ENCODE results near the gene SLC6A9. TPM values are rescaled to one million over a fixed set of nuclear protein-coding genes. Genes with fewer than 3 reads are reported as not detected.

SLC6A9 gene
- total RNA-seq = 2.1 and 3.2 TPM in 2 replicates

DNA sequence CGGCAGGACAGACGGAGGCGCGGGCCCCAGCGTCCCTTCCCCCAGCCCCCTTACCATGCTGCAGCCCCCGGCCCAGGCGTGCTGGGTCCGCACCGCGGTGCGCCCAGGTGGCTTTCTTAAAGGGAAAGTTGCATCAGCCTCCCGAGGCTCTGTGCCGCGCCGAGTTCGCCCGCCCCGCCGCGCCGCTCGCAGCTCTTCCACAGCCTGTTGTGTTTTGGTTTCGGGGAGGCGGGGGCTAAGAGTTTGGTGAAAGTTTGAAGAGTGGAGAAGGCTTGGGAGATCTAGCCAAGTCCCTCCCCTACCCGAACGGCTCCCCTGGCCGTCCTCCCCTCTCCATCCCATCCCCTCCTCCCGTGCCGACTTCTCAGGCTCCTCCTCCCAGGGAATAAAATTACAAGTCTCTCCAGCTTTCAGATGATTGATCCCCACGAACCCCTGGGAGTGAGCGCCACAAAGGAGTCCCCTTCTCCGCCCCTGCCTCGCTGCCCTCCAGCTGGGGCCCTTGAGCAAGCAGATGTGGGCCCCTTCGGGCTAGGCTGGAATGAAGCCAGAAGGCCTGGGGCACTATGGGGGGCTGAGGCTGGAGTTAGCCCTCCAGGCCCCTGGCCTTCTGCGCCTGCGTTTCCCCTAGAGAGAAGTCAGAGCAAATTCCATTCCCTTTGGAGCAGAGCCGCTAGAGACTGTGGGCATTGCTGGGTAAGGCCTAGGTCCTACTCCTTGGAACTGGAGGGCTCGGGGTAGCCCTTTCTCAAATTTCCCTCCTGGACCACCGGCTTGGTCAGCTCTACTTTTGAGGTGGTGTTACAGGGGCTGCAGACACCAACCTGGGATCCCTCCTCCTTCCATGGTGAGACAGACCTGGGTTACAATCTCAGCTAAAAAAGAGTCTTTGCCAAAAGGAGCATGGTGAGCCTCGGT, at the start of gene SLC6A9:
Gene SLC6A9, minus strand, starts transcription at position 211 of the 918 bp plus-strand sequence. CDS start 7,185 bp downstream, outside the sequence.
- H3K4me3 Mint-ChIP-seq (ENCODE audit: low read depth) = peak within 1 kb of the TSS; percentile 84
- no peaks in the 10 kb centered on the region for H3K27me3 Mint-ChIP-seq (ENCODE audit: low read depth)
- peak; percentile 26 for DNase-seq (ENCODE audit: low spot score)
- intact Hi-C loops (cut with micrococcal nuclease) = loop anchor here (2.0 to 10.0 kb wide), 4 partner anchors 39 to 269 kb away; partner anchors contain the start of genes ATP6V0B, CCDC24 and IPO13
- peaks cover 31% of the 10 kb centered on the region for H3K4me1 Mint-ChIP-seq (ENCODE audit: low read depth)
- H3K9me3 Mint-ChIP-seq = no peaks in the 10 kb centered on the region
- H3K27ac Mint-ChIP-seq = peak within 1 kb of the TSS; percentile 73
- no peaks in the 10 kb centered on the region for H3K36me3 Mint-ChIP-seq (ENCODE audit: low read depth)

DNA sequence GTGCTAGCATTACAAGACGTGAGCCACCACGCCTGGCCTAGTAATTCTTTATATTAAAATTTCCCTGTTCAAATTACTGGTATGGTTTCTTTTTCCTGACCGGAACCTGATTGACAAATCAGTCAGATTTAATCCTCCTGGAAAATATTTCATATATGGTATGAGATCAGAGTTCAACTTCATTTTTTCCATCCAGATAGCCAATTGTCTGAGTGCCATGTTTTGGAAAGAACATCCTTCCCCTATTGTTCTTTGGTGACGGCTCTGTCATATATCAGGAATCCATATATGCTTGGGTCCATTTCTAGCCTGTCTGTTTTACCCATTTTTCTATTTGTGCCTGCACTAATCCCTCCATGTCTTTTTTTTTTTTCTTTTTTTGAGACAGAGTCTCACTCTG, 48.3 kb upstream of the SLC6A9 start:
- Mint-ChIP-seq H3K4me3 (ENCODE audit: low read depth) (no peak overlapping the region), H3K9me3 (no peaks in the 10 kb centered on the region), H3K27ac (no peak overlapping the region), H3K27me3 (ENCODE audit: low read depth) (peaks cover 25% of the 10 kb centered on the region), H3K36me3 (ENCODE audit: low read depth) (no peaks in the 10 kb centered on the region), H3K4me1 (ENCODE audit: low read depth) (no peaks in the 10 kb centered on the region)
- DNase-seq (ENCODE audit: low spot score) = no peak
- intact Hi-C loops (cut with micrococcal nuclease) = no loop called here

DNA sequence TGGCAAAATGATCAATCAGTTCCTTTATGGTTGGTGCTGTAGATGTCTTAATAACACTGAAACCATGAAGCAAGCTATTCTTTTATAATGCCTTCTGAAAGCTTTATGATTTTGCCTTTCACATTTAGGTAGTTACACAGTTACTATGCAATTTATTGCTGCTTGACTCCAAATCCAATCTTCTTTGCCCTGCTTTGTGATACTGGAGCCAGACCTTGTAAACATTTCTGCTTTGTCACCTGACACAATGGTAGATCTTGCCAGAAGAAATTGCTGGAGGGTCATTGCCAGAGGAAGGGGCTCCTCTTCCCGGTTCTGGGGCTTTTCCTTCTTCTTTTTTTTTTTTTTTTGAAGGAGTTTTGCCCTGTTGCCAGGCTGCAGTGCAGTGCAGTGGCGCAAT, 46.8 kb upstream of the SLC6A9 start:
- Mint-ChIP-seq H3K27ac (no peak overlapping the region), H3K9me3 (no peaks in the 10 kb centered on the region), H3K36me3 (ENCODE audit: low read depth) (no peaks in the 10 kb centered on the region), H3K27me3 (ENCODE audit: low read depth) (peaks cover 29% of the 10 kb centered on the region), H3K4me3 (ENCODE audit: low read depth) (no peak overlapping the region), H3K4me1 (ENCODE audit: low read depth) (no peaks in the 10 kb centered on the region)
- intact Hi-C loops (cut with micrococcal nuclease) = no loop called here
- no peak for DNase-seq (ENCODE audit: low spot score)

DNA sequence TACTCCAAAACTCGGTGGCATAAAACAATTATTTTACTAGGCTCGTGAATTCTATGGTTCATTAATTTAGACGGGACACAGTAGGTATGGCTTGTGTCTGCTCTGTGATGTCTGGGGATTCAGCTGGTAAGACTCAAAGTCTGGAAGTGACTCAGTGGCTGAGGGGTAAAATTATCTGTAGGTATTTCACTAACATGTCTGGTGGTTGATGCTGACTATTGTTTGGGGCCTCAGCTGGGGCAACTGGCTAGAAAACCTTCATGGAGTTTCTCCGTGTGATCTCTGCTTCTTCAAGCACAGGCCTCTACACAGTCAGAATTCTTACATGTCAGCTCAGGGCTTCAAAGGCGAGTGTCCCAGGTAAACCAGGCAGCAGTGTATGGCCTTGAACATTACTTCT, 46.2 kb upstream of the SLC6A9 start:
- no peaks in the 10 kb centered on the region for H3K36me3 Mint-ChIP-seq (ENCODE audit: low read depth)
- no peak overlapping the region for H3K27ac Mint-ChIP-seq
- H3K27me3 Mint-ChIP-seq (ENCODE audit: low read depth) = peaks cover 30% of the 10 kb centered on the region
- no peak overlapping the region for H3K4me3 Mint-ChIP-seq (ENCODE audit: low read depth)
- no peaks in the 10 kb centered on the region for H3K9me3 Mint-ChIP-seq
- DNase-seq (ENCODE audit: low spot score) = no peak
- intact Hi-C loops (cut with micrococcal nuclease) = no loop called here
- H3K4me1 Mint-ChIP-seq (ENCODE audit: low read depth) = no peaks in the 10 kb centered on the region

DNA sequence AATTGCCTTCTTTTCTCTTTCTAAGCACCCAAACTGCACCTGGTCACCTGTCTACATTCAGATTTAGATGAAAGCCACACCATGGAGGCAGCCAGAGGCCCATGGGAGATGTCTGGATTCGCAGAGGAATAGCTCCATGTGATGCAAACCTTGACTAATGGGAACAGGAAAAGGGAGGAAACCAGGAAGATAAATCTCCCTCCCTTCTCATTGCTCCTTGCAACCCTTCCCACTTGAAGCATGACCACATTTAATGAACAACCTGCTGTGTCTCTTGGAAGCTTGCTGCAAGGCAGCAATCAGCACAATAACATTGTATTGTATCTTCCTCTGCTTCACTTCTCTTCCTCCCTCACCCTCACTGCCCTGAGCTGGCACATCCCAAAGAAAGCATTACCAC, 44.8 kb upstream of the SLC6A9 start:
- intact Hi-C loops (cut with micrococcal nuclease) = no loop called here
- peaks cover 29% of the 10 kb centered on the region for H3K27me3 Mint-ChIP-seq (ENCODE audit: low read depth)
- no peak overlapping the region for H3K4me3 Mint-ChIP-seq (ENCODE audit: low read depth)
- no peak overlapping the region for H3K27ac Mint-ChIP-seq
- DNase-seq (ENCODE audit: low spot score) = no peak
- no peaks in the 10 kb centered on the region for H3K4me1 Mint-ChIP-seq (ENCODE audit: low read depth)
- H3K36me3 Mint-ChIP-seq (ENCODE audit: low read depth) = no peaks in the 10 kb centered on the region
- no peaks in the 10 kb centered on the region for H3K9me3 Mint-ChIP-seq

DNA sequence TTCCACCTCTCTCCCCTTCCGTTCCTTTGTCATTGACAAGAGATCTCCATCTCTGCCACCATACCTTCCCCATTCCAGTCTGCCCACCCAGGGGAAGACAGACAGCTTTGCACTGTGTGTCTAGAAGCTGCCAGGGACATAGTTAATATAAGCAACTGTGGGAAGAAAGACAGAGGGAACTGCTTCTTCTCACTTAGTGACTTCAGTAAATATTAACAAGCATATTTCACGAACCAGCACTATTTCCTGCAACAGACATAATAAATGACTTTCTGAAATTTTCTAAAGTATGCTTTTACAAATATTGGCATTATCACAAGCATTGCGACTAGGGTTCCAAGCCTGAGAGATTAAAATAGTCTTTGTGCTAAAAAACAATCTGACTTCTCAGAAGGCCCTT, 43.2 kb upstream of the SLC6A9 start:
- no peaks in the 10 kb centered on the region for H3K4me1 Mint-ChIP-seq (ENCODE audit: low read depth)
- no peak for DNase-seq (ENCODE audit: low spot score)
- no peaks in the 10 kb centered on the region for H3K9me3 Mint-ChIP-seq
- H3K4me3 Mint-ChIP-seq (ENCODE audit: low read depth) = no peak overlapping the region
- no peaks in the 10 kb centered on the region for H3K36me3 Mint-ChIP-seq (ENCODE audit: low read depth)
- no peak overlapping the region for H3K27ac Mint-ChIP-seq
- H3K27me3 Mint-ChIP-seq (ENCODE audit: low read depth) = peaks cover 32% of the 10 kb centered on the region
- intact Hi-C loops (cut with micrococcal nuclease) = no loop called here

DNA sequence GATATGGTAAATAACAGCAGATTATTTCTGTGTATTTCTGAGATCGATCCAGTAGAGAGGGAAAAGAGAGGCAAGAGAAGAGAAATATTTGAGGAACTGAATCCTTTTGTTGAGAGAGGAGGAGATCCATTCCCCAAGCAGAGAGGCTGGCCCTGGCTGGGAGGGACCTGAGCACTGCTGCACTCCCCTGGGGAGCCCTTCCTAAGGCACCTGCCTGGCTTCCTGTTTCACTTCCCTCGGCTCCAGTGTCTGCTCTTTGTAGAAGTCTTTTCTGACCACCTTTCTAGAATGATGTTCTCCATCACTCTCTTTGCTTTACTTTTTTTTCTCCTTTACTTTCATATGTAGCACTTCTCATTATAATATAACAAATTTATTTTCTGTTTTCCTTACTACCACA, 42.3 kb upstream of the SLC6A9 start:
- Mint-ChIP-seq H3K9me3 (no peaks in the 10 kb centered on the region), H3K36me3 (ENCODE audit: low read depth) (no peaks in the 10 kb centered on the region), H3K4me1 (ENCODE audit: low read depth) (no peaks in the 10 kb centered on the region), H3K4me3 (ENCODE audit: low read depth) (no peak overlapping the region), H3K27ac (no peak overlapping the region), H3K27me3 (ENCODE audit: low read depth) (peaks cover 29% of the 10 kb centered on the region)
- no peak for DNase-seq (ENCODE audit: low spot score)
- intact Hi-C loops (cut with micrococcal nuclease) = no loop called here

DNA sequence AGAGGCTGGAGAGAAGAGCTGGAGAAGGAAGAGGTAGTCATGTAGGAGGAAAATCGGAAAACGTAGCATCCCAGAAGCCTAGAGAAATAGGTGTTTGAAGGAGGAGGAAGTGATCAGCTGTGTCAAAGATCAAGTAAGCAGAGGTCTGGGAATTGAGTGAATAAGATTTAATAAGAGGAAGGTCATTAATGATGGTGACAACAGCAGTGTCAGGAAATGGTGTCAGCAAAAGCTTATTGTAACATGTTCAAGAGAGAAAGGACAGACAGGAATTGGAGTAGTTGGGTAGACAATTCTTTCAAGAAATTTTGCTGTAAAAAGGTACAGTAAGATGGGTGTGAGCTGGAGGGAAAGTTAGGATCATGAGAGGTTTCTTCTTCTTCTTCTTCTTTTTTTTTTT, 41.6 kb upstream of the SLC6A9 start:
- no peaks in the 10 kb centered on the region for H3K36me3 Mint-ChIP-seq (ENCODE audit: low read depth)
- intact Hi-C loops (cut with micrococcal nuclease) = no loop called here
- no peak overlapping the region for H3K4me3 Mint-ChIP-seq (ENCODE audit: low read depth)
- no peak overlapping the region for H3K27ac Mint-ChIP-seq
- H3K9me3 Mint-ChIP-seq = no peaks in the 10 kb centered on the region
- H3K27me3 Mint-ChIP-seq (ENCODE audit: low read depth) = peaks cover 29% of the 10 kb centered on the region
- DNase-seq (ENCODE audit: low spot score) = no peak
- H3K4me1 Mint-ChIP-seq (ENCODE audit: low read depth) = no peaks in the 10 kb centered on the region

DNA sequence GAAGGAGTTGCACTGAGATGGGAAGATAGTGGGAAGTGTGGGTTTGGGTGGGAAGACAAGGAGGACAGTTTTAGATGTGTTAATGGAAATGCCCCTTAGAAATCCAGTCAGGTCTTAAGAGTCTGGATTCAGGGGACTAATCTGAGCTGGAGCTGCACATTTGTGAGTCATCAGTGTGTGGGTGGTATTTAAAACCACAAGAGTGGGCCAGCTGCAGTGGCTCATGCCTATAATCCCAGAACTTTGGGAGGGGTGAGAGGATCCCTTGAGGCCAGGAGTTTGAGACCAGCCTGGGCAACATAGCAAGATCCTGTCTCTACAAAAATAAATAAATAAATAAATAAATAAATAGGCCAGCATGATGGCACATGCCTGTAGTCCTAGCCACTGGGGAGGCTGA, 40.9 kb upstream of the SLC6A9 start:
- no peak for DNase-seq (ENCODE audit: low spot score)
- Mint-ChIP-seq H3K4me1 (ENCODE audit: low read depth) (no peaks in the 10 kb centered on the region), H3K4me3 (ENCODE audit: low read depth) (no peak overlapping the region), H3K27me3 (ENCODE audit: low read depth) (peaks cover 29% of the 10 kb centered on the region), H3K27ac (no peak overlapping the region), H3K36me3 (ENCODE audit: low read depth) (no peaks in the 10 kb centered on the region), H3K9me3 (no peaks in the 10 kb centered on the region)
- intact Hi-C loops (cut with micrococcal nuclease) = no loop called here

DNA sequence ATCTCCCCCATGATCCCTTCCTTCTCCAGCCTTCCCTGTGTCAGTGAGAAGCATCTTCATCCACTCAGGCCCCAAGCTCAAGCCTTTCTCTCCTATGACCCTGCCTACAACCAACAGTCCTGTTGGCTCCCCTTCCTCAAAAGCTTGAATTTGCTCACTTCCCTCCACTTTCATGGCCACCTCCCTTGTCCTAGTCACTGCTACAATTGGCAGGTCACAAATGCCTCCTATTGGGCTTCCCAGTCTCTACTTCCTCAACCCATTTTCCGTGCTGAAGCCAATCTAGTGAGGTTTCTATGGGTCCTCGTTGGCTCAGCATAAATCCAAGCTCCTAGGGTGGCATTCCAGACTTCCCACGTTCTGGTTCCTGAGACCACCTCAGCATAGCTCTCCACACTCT, 40.2 kb upstream of the SLC6A9 start:
- Mint-ChIP-seq H3K9me3 (no peaks in the 10 kb centered on the region), H3K4me3 (ENCODE audit: low read depth) (no peak overlapping the region), H3K4me1 (ENCODE audit: low read depth) (no peaks in the 10 kb centered on the region), H3K36me3 (ENCODE audit: low read depth) (no peaks in the 10 kb centered on the region), H3K27ac (no peak overlapping the region), H3K27me3 (ENCODE audit: low read depth) (peaks cover 27% of the 10 kb centered on the region)
- no peak for DNase-seq (ENCODE audit: low spot score)
- intact Hi-C loops (cut with micrococcal nuclease) = no loop called here

DNA sequence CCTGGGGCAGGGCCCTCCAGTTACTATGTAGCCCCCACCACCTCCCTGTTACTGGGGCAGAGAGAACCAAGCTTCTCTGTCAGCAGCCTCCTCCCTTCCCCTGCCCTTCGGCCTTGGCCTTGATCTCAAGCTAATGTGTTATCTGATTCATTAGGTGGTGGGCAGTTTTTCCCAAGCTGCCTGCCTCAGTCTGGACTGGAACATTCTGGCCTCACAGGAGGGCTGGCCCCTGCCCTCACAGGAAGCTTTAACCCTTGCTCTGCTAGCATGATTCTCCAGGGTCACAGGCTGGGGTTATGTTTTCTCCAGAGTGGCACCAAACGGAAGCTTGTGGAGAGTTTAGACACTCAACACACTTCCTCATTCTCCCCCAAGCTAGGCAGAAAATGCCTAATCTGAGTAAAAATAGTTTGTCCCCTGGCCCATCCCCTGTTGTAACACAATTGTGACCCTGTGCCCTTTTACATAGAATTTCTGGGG, 37.2 kb upstream of the SLC6A9 start:
- DNase-seq (ENCODE audit: low spot score) = no peak
- Mint-ChIP-seq H3K27ac (no peak overlapping the region), H3K9me3 (no peaks in the 10 kb centered on the region), H3K4me3 (ENCODE audit: low read depth) (no peak overlapping the region), H3K27me3 (ENCODE audit: low read depth) (peaks cover 20% of the 10 kb centered on the region), H3K36me3 (ENCODE audit: low read depth) (no peaks in the 10 kb centered on the region), H3K4me1 (ENCODE audit: low read depth) (no peaks in the 10 kb centered on the region)
- intact Hi-C loops (cut with micrococcal nuclease) = no loop called here

DNA sequence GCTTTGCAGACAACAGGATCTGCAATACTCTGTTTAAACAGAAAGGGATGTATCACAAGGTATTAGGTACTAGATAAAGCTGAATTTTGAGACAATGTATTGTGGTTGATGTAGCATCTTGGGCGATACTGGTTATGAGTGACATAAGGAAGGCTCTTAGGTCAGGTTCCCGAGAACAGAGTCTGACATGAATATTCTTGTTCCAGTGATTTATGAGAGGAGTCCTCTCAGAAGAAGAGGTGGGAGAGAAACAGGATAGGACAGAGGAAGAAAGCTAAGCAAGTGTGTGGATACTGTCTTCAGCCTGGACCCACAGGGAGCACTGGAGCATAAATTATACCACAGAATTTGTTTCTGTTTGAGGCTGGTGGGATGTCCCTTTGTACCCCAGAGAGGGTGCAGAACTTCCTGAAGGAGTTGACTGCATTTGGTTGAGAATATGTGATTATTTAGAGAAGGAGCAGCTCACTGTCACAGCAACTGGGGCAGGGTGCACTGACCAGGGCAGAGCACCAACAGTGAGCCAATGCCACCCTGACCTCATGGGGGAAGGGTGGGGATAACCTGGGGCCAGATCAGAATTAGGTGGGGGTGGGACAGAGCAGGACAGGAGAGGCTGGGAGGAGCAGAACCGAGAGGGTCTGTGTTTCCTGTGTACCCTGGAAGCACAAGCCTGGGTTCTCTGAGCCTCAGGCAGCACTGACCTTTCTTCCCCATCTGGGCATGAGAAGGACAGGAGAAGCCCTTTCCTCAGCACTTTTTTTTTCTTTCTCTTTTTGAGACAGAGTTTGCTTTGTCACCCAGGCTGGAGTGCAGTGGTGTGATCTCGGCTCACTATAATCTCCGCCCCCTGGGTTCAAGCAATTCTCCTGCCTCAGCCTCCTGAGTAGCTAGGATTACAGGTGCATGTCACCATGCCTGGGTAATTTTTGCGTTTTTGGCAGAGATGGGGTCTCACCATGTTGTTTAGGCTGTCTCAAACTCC, 36.3 kb upstream of the SLC6A9 start:
- H3K4me1 Mint-ChIP-seq (ENCODE audit: low read depth) = no peaks in the 10 kb centered on the region
- H3K27me3 Mint-ChIP-seq (ENCODE audit: low read depth) = peaks cover 17% of the 10 kb centered on the region
- H3K27ac Mint-ChIP-seq = no peak overlapping the region
- no peaks in the 10 kb centered on the region for H3K36me3 Mint-ChIP-seq (ENCODE audit: low read depth)
- H3K9me3 Mint-ChIP-seq = no peaks in the 10 kb centered on the region
- DNase-seq (ENCODE audit: low spot score) = no peak
- H3K4me3 Mint-ChIP-seq (ENCODE audit: low read depth) = no peak overlapping the region
- intact Hi-C loops (cut with micrococcal nuclease) = no loop called here

Data from activated T-helper 2 cell treated with anti-CD3 and anti-CD28 coated beads, Interferon-gamma antibody, Interleukin-2, Interleukin-4, amounts not matched to agents 10 μg/mL and 5 μg/mL and 100 μg/mL, durations not matched to agents 14 hours and 24 hours and 36 hours (primary cell).